Activated naive CD8-positive, alpha-beta T cell treated with anti-CD3 and anti-CD28 coated beads for 36 hours (primary cell): ENCODE measurements around the gene CNTFR. TPM values are rescaled to one million over a fixed set of nuclear protein-coding genes. Genes with fewer than 3 reads are reported as not detected.
A peak's percentile ranks its signal among the peaks of the same experiment; 100 is the strongest.

ENCODE experiments used
- DNase-seq: peaks from one replicate; pipeline ENCODE4 v3.0.0; 2021
- H3K27ac Mint-ChIP-seq: one replicate; pipeline ENCODE4 v1.8.0; 2022; ENCODE audit warnings: mild to moderate bottlenecking, moderate library complexity, mixed read lengths
- H3K27me3 Mint-ChIP-seq: one replicate; pipeline ENCODE4 v1.8.0; 2022; ENCODE audit warnings: mild to moderate bottlenecking, mixed read lengths
- H3K36me3 Mint-ChIP-seq: one replicate; pipeline ENCODE4 v1.8.0; 2021; ENCODE audit warnings: mild to moderate bottlenecking, mixed read lengths
- H3K4me1 Mint-ChIP-seq: one replicate; pipeline ENCODE4 v1.8.0; 2021; ENCODE audit warnings: mixed read lengths
- H3K4me3 Mint-ChIP-seq: one replicate; pipeline ENCODE4 v1.8.0; 2022; ENCODE audit warnings: mild to moderate bottlenecking, moderate library complexity, mixed read lengths
- H3K9me3 Mint-ChIP-seq: one replicate; pipeline ENCODE4 v1.8.0; 2022; ENCODE audit warnings: mixed read lengths
- total RNA-seq, 2 experiments: library from RNA; stranded (reverse); gene quantifications; one replicate each; pipeline ENCODE4 v1.2.3, GENCODE V29; 2021

The CNTFR gene
- total RNA-seq, 2 experiments from 2014 or later = not detected

GRCh38 chr9:34606190-34606589 is 16.7 kb upstream of the CNTFR start:
- Mint-ChIP-seq H3K27ac (no peak overlapping the region), H3K4me3 (no peak overlapping the region), H3K4me1 (peaks cover 8% of the 10 kb centered on the region), H3K9me3 (no peaks in the 10 kb centered on the region), H3K36me3 (peaks cover 10% of the 10 kb centered on the region), H3K27me3 (no peaks in the 10 kb centered on the region)
- no peak for DNase-seq

GRCh38 chr9:34603610-34604231 is 14.2 kb upstream of the CNTFR start:
- no peaks in the 10 kb centered on the region for H3K27me3 Mint-ChIP-seq
- no peaks in the 10 kb centered on the region for H3K9me3 Mint-ChIP-seq
- DNase-seq = peak; percentile 73
- H3K36me3 Mint-ChIP-seq = no peaks in the 10 kb centered on the region
- H3K27ac Mint-ChIP-seq = no peak overlapping the region
- no peak overlapping the region for H3K4me3 Mint-ChIP-seq
- H3K4me1 Mint-ChIP-seq = no peaks in the 10 kb centered on the region

- no peaks in the 10 kb centered on the region for H3K9me3 Mint-ChIP-seq
Observed at GRCh38 chr9:34601937-34602573, 12.5 kb upstream of the CNTFR start.

GRCh38 chr9:34600908-34601307 is 11.4 kb upstream of the CNTFR start:
- Mint-ChIP-seq H3K27ac (no peak overlapping the region), H3K4me3 (no peak overlapping the region), H3K36me3 (no peaks in the 10 kb centered on the region), H3K9me3 (no peaks in the 10 kb centered on the region), H3K4me1 (no peaks in the 10 kb centered on the region), H3K27me3 (peaks cover 18% of the 10 kb centered on the region)
- DNase-seq = no peak

More at GRCh38 chr9:34601937-34602573, 12.5 kb upstream of the CNTFR start:
- Mint-ChIP-seq H3K4me3 (no peak overlapping the region), H3K4me1 (no peaks in the 10 kb centered on the region), H3K36me3 (no peaks in the 10 kb centered on the region), H3K27me3 (peaks cover 6% of the 10 kb centered on the region), H3K27ac (no peak overlapping the region)
- no peak for DNase-seq

GRCh38 chr9:34599546-34599945 is 10.0 kb upstream of the CNTFR start:
- H3K27me3 Mint-ChIP-seq = peaks cover 23% of the 10 kb centered on the region
- no peaks in the 10 kb centered on the region for H3K9me3 Mint-ChIP-seq
- no peak for DNase-seq
- H3K4me3 Mint-ChIP-seq = no peak overlapping the region
- H3K36me3 Mint-ChIP-seq = no peaks in the 10 kb centered on the region
- H3K27ac Mint-ChIP-seq = no peak overlapping the region
- no peaks in the 10 kb centered on the region for H3K4me1 Mint-ChIP-seq

GRCh38 chr9:34594177-34594576 is 4.7 kb upstream of the CNTFR start:
- Mint-ChIP-seq H3K4me3 (no peak overlapping the region), H3K36me3 (no peaks in the 10 kb centered on the region), H3K4me1 (peaks cover 6% of the 10 kb centered on the region), H3K9me3 (no peaks in the 10 kb centered on the region), H3K27me3 (peaks cover 64% of the 10 kb centered on the region), H3K27ac (no peak overlapping the region)
- no peak for DNase-seq

GRCh38 chr9:34592895-34593601 is 3.5 kb upstream of the CNTFR start:
- Mint-ChIP-seq H3K4me1 (peaks cover 9% of the 10 kb centered on the region), H3K27me3 (peaks cover 75% of the 10 kb centered on the region), H3K27ac (no peak overlapping the region), H3K36me3 (no peaks in the 10 kb centered on the region), H3K9me3 (no peaks in the 10 kb centered on the region), H3K4me3 (no peak overlapping the region)
- DNase-seq = no peak

GRCh38 chr9:34591917-34592866 is 2.7 kb upstream of the CNTFR start:
- Mint-ChIP-seq H3K4me3 (no peak overlapping the region), H3K27ac (no peak overlapping the region), H3K27me3 (peaks cover 78% of the 10 kb centered on the region), H3K36me3 (no peaks in the 10 kb centered on the region), H3K4me1 (peaks cover 9% of the 10 kb centered on the region), H3K9me3 (no peaks in the 10 kb centered on the region)
- no peak for DNase-seq

GRCh38 chr9:34591248-34591916 is 1.9 kb upstream of the CNTFR start:
- peaks cover 9% of the 10 kb centered on the region for H3K4me1 Mint-ChIP-seq
- no peaks in the 10 kb centered on the region for H3K9me3 Mint-ChIP-seq
- peak overlapping the region; percentile 55 for H3K4me3 Mint-ChIP-seq
- H3K27me3 Mint-ChIP-seq = peaks cover 78% of the 10 kb centered on the region
- no peaks in the 10 kb centered on the region for H3K36me3 Mint-ChIP-seq
- H3K27ac Mint-ChIP-seq = no peak overlapping the region
- DNase-seq = peak; percentile 80

- no peaks in the 10 kb centered on the region for H3K9me3 Mint-ChIP-seq
- peak overlapping the region; percentile 73 for H3K4me3 Mint-ChIP-seq
- H3K27me3 Mint-ChIP-seq = peaks cover 81% of the 10 kb centered on the region
- peak; percentile 18 for DNase-seq
- no peak overlapping the region for H3K27ac Mint-ChIP-seq
- H3K36me3 Mint-ChIP-seq = no peaks in the 10 kb centered on the region
- peaks cover 9% of the 10 kb centered on the region for H3K4me1 Mint-ChIP-seq
Observed at GRCh38 chr9:34590381-34591247, 1.1 kb upstream of the CNTFR start.

GRCh38 chr9:34588671-34589635 is 571 bp downstream of the CNTFR start:
- no peaks in the 10 kb centered on the region for H3K36me3 Mint-ChIP-seq

GRCh38 chr9:34587271-34587670 is 2.3 kb downstream of the CNTFR start:
- peaks cover 70% of the 10 kb centered on the region for H3K27me3 Mint-ChIP-seq
- no peak overlapping the region for H3K27ac Mint-ChIP-seq
- H3K9me3 Mint-ChIP-seq = no peaks in the 10 kb centered on the region
- H3K4me3 Mint-ChIP-seq = no peak overlapping the region
- peaks cover 9% of the 10 kb centered on the region for H3K4me1 Mint-ChIP-seq
- no peaks in the 10 kb centered on the region for H3K36me3 Mint-ChIP-seq
- no peak for DNase-seq

More at GRCh38 chr9:34588671-34589635, 571 bp downstream of the CNTFR start:
- Mint-ChIP-seq H3K27me3 (peaks cover 83% of the 10 kb centered on the region), H3K4me3 (peak overlapping the region; percentile 44), H3K27ac (no peak overlapping the region), H3K9me3 (no peaks in the 10 kb centered on the region), H3K4me1 (peaks cover 9% of the 10 kb centered on the region)
- DNase-seq = no peak
